Activated CD4-positive, alpha-beta T cell treated with anti-CD3 and anti-CD28 coated beads, Interleukin-2, amount 50 U/mL, for 1 hour (primary cell): ENCODE data around the gene TRABD2B.

ENCODE experiments used
- DNase-seq: peaks from one replicate; pipeline ENCODE4 v3.0.0-alpha.2; 2020

The TRABD2B gene

DNA sequence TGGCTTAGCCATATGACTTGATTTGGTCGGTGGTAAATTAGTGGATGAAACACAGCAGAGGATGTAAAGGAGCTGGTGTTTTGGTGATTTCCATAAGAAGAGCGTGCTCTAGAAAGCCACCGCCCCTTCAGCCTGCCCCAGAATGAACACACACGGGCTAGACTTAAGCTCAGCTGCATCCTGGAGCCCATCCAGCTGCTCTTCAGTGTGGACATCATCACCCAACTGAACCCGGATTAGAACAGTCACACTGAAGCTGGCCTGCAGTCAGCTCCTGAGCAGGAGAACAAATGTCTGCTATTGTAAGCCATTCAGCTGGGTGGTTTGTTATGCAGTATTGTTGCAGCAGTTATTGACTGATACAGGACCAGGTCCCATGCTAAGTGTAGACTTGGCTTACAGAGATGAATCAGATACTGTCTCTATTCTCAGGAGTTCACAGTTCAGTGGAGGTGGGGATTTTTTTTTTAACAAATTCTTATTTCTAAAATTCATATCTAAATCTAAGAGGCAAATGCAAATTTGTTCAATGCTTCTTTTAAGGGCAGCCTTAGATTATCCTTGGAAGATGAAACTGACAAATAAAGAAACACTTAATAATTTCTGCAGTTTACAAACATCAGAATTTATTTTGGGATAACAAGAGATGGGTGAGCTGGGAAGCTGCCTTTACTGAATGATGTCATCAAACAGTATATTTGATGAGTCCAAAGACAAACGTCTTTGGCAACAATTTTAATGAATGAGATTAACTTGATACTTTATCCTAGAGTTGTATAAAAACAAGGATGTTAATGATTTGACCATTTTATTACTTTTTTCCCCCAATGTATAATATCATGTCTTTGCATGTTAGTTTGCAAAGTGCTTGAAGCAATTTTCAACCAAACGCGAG is 251.2 kb downstream of the TRABD2B start:
- no peak for DNase-seq

DNA sequence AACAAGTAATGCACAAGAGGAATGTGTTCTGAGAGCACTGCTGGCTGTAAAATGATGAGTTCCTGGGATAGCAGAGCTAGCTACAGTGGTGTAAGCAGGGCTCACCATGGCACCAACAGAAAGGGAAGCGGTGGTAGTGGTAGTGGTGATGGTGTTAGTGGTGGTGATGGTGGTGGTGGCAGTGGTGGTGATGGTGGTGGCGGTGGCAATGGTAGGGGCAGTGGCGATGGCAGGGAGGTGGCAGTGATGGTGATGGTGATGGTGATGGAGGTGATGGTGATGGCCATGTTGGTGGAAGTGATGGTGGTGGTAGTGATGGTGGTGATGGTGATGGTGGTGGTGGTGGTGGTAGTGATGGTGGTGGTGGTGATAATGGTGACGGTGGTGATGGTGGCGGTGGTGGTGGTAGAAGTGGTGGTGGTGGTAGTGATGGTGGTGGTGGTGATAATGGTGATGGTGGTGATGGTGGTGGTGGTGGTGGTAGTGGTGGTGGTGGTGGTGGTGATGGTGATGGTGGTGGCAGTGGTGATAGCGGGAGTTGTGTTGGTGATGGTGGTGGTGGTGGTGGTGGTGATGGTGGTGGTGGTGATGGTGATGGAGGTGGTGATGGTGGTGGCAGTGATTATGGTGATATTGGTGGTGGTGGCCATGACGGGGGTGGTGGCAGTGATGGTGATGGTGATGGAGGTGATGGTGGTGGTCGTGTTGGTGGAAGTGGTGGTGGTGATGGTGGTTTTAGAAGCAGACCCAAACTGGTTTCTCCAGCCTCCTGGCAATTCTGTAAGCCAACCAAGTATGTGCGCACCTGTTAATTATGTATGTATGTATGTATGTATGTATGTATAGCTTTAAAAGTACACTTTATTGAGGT is 254.1 kb downstream of the TRABD2B start:
- DNase-seq: no peak

DNA sequence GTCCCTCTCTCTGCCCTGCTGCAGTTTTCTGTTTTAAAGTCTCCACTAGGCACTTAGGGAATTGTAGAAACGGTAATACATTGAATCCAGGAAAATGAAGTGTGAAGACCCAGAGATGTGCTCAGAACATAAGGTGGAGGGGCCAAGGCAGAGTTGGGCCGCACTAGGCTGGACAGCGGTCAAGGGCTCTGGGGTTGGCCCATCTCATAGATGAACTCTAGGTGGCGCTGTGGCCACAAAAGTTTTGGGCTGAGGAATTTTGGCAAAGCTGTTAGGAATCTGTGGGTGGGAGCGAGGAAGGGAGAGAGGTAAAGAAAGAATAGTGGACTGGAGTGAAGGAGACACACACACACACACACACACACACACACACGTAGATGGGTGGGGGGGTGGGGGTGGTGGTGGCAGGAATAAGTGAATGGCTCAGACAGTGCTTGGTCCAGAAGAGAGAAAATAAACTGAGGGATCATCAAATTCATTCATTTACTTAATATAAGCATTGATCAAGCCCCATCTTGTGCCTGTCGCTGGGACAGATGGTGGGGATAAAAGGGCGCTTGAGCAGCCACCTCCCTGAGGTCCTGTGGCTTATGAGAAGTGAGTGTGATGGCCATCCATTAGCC is 258.5 kb downstream of the TRABD2B start:
- DNase-seq: no peak

DNA sequence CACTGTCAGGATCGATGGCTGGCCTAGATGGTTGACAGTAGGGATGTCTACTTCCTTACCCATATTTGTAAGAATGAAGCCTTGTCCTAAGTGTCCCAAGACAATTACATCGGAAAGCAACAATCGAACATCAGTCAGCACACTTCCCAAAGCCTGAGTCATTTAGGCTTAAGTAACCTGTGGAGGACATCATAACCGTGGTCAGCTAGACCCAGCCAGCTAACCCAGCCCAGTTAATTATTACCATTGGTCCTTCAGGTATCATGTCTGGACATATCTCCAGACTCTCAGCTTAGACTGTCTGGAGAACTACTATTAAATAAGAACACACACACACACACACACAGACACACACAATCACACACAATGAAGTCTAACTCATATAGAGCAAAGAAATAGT is 264.7 kb downstream of the TRABD2B start:
- DNase-seq: no peak

DNA sequence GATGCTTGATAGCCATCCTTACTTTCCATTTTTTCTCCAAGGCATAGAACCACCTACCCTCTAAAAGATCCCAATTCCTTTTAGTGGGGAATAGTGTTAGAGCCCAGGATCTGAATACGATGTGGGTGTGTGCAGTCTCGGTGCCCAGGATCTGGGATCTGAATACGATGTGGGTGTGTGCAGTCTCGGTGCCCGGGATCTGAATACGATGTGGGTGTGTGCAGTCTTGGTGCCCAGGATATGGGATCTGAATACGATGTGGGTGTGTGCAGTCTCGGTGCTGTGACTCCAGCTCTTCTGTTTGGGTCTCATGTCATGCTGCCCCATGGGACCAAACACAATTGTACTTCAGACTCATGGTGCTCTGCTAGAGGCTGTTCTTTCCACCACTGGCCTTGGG is 265.5 kb downstream of the TRABD2B start:
- DNase-seq: no peak

DNA sequence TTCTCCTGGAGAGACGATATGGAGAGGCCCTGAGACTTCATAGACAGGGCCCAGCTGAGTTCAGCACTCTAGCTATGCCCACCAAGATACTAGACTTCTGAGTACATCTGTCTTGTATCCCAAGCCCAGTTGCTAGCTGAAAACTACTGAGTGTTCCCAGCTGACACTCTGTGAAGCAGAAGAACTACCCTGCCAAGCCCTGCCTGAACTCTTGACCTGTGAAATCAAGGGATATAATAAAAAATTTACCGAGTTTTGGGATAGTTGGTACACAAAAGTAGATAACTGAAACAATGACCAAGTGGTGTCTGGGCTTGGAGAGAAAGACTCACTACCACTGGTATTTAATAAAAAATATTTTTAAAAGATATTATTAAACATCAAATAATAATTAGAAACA is 267.5 kb downstream of the TRABD2B start:
- DNase-seq: no peak

DNA sequence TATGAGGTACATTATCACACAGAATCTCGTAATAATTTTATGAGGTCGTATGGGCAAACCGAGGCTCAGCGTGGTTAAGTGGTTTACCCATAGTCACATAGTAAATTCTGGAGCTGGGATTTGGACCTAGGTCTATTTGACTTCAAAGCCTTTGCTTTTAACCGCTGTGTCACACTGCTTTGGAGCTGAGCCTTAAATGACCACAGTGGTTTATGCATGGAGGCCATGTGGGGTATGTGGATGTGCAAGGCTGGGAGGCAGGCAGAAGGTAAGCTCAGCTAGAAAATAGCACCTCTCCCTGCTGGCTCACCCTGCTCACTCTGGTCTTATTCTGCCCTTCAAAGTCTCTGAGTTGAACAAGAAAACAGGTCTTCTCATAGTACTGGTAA is 269.5 kb downstream of the TRABD2B start:
- no peak for DNase-seq

DNA sequence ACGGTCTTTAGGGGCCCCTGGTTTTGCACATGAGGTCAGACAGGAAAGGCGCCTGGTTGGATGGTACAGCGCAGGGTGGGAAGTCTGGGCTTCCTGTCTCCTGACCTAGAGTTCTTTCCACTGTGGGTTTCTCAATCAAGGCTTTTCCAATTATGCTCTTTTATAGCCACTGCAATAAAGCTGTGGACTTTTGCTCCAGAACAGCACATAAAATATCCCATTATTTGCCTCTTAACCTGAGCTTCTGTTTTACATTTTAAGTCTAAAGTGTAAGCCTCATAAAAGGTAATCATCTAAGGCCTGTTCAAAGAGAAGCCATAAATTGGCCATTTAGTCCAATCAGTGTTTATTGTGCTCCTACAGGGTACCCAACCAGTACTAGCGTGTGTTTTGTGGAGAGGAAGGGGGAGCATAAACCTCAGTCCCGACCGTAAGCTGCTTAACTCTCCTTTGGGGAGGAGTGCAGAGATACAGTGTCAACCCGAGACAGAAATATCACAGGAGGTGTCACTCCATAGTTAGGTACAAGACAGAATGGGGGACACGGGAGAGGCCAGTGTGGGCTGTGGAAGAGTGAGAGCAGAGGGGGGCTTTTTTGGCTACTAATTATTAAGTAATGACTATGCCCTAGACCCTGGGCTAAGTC is 270.0 kb downstream of the TRABD2B start:
- DNase-seq: no peak

DNA sequence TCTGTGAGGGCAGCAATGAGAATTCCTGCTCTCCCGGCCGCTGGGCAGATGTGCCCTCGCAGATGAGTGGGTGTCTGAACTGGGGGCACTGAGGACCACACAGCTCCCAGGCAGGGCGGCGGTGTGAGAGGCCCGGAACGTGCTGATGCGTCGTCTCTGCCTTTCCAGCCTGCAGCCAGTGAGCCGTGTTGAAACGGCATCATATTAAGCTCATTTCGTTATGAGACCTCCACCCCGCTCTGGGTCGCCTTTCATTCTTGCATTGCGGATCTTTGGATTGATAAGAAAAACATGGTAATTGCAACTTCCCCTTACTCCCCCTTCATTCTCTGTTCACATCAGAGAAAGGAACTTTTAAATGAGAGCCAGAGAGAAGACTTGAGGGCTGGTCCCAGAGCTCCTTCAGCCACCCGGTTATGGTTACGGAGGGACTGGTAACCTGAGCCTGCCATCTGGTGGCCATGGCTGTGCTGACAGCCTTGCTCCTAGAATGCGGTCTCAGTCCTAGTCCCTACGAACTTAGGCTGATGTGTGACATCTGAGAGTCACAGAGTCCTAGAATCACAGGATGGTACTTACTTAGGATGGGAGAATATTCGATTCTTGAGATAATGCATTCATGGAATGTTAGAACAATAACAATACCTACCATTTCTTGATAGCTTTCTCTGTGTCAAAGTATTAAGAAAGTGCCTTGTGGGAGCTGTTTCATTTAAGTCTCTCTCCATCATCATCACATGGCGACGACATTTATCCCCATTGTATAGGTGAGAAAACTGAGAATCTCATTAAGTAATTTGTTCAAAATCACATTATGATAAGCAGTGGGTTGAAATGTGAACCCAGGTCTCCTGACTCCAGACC is 271.0 kb downstream of the TRABD2B start:
- peak; percentile 59 for DNase-seq

DNA sequence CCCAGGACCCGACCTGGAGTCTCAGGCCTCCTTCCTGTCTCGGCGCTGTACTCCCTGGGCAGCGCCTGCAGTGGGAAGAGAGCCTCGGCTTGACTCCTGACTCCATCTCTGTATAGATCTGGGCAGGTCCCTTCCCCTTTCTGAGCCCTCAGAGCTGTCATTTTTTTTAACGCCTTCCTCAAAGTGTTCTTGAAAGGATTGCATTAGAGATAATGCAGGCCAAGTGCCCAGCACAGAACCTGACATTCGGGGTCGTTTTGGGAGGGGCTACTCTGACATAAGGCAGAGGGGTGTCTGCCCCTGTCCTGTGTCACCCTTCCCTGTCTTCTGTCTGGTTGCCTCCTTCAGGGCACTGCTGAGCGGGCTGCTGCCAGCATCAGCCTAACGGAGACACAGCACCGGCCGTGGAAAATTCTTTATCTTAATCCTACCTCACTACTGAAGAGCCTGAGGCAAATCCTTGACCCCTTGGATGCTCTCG is 271.6 kb downstream of the TRABD2B start:
- no peak for DNase-seq

DNA sequence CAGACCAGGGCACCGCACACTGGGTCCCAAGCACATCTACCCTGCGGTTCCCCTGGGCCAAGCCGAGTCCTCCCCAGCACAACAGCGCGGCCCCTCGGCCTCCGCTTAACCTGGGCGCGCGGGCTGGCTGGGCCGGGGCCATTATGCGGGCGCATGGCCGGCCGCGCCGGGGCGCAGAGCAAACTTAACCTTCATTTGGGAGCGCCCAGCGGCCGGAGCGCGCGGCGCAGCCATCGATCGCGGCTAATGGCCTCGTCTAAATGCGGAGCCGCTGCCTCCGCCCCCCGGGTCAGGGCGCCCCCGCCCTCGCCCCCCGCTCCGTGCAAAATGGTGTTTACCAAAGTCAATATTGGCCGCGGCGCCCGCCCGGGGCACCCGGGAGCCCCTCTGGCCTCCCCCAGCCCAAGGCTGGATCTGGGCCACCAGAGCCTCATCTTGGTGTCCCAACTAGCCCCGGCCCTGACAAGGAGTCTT is 272.1 kb downstream of the TRABD2B start:
- DNase-seq: no peak

DNA sequence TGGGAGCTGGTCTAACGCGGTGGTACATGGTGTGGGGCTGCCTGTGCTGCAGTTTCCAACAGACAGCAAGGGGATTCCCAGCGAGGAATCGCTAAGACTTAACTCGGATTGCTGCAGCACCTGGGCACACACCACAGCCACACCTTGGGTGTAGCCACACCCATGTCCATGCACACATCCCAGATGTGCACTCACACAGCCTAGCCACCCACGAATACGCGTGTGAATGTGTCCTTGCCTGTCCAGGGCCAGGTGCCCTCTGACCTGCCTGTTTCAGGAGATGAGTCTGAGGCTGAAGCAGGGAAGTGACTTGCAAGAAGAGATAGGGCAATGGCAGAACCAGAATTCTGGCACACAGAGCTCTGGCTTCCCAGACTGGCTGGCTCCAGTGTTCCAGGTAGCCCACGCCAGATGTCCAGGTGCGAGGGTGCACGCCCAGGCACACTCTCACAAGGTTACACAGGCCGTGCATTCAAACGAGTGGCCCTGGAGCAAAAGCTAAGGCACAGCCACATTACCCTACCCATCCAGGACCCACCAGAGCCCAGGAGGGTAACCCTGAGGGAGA is 272.7 kb downstream of the TRABD2B start:
- DNase-seq: no peak

DNA sequence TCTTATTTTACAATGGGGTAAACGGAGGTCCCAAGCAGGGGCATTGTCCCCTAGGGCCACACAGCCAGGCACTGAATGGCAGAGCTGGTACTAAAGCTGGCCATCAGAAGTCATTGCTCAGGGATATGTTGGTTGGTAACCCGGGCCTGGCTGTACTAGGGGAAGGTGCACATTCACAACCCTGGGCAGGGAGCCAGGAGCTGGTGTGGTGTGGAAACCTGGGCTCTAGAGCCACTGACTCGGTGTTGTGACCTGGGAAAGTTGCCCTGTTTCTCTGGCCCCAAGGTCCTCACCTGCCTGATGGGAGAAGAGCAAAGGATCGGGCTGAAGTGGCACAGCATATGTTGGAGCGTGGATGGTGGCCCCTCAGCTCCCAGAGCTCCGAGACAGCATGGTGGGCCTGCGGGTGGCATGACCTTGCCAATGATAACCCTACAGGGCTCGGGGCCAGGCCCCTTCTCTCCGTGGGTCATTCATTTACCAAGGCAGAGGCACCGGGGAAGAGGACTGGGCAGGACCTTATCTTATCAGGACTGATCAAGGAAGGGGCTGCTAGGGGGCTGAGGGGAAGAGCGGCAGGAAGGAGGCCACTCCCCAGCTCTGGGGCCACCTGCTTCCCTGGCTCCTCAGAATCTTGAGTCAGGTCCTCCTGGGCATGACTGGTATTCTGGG is 274.1 kb downstream of the TRABD2B start:
- no peak for DNase-seq

DNA sequence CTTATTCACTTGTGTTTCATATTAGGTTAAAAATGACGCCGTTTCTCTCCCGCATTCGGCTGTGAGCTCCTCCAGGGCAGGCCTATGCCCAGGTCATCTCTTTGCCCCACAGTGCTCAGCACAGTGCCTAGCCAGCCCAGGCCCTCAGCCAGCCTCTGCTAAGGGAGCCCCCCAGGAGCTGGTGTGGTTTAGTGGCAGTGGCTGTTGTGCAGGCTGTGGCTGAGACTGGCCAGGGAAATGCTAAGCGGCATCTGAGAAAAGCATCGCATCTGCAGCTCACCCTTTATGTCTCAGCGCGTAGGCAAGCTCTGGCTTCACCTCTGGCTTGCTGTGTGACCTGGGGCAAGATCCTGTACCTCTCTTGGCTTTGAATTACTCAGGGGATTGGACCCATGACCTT is 275.1 kb downstream of the TRABD2B start:
- no peak for DNase-seq

DNA sequence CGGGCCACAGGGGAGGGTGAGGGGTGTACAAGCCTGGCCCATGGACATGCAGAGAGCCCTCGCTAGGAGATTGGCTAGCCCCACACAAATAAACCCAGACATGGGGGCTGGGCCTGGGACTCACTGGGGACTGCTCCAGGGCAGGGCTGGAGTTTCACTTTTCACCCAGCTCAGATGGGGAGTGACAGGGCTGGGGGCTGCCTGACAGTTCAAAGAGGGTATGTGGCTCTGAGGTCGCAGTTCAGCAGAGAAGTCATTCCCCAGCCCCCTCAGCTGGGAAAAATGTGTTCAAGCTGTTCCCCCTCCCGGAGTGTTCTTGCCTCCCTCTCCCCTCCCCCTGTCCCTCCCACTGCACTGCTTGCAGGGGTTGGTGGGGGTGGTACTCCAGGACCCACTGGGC is 277.1 kb downstream of the TRABD2B start:
- no peak for DNase-seq

DNA sequence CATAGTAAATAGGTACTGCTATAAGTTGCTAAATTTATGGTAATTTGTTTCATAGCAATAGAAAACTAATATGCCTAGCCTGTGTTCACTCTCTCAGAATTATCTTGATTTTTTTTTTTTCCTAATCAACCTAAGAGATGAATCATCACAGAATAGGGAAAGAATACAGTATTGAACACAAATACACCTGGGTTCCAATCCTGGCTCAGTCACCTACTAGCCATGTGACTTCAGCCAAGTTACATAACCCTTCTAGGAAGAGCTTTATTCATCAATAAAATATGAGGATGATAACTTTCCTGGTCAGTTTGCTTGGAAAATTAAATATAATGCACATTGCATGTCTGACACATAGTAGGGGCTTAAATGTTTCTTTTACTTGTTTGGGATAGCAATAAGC is 279.8 kb downstream of the TRABD2B start:
- DNase-seq: no peak

DNA sequence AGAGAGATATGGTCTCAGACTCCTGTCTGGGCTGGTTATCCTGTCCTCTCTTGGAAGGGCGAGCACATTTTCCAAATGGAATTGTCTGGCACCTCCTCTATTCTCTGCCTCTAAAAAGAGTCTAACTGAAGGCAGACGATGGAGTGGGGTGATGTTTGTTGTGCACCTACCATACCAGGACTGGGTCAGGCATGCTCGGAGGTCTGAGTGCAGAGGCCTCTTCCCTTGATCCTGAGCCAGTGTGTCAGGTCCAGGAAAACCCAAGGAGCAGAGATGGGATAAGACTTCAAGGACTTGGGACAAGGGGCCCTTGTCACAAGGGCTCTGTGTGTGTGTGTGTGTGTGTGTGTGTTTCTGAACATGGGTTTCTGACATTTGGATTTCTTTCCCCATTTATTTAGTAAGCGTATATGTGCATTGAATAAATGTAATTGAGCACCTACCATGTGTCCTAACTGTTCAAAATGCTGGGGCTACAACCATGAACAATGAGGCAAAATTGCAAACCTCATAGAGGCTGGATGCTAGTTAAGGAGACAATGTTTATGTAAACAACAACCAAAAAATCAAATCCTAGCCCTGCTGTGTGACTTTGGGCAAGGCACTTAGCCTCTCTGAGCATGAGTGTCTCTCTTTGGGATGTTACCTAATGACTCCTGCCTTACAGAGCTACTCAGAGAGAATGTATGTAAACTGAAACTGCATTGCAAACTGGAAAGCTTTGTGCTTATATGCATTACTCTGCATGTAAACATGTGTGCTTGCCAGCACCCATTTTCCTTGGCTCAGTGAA is 283.0 kb downstream of the TRABD2B start:
- no peak for DNase-seq

DNA sequence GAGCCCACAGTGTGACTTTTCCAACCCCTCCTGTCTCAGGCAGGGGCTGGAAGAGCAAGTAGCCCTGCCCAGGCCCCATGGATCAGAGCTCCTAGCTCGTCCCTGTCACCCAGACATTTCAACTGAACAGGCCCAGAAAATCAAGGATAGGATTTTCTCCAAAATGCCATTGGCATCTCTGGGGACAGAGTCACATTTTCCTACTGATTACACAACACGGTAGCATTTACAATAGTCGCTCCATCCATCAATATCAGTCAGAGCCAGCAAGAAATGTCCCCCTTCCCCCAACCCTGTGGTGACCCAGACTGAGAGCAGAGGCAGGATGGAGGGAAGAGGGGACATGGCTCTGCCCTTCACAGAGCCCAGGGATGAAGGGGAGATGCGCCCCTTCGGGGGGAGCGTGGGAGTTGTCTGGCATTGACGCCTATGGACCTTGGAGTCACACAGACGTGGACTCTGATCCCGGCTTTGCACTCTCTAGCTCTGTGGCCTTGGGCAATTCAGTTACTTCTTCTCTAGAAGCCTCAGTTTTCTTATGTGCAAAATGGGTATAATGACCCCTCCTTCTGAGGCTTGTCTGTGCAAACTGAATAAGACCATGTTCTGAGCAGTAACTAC is 283.7 kb downstream of the TRABD2B start:
- DNase-seq: no peak

DNA sequence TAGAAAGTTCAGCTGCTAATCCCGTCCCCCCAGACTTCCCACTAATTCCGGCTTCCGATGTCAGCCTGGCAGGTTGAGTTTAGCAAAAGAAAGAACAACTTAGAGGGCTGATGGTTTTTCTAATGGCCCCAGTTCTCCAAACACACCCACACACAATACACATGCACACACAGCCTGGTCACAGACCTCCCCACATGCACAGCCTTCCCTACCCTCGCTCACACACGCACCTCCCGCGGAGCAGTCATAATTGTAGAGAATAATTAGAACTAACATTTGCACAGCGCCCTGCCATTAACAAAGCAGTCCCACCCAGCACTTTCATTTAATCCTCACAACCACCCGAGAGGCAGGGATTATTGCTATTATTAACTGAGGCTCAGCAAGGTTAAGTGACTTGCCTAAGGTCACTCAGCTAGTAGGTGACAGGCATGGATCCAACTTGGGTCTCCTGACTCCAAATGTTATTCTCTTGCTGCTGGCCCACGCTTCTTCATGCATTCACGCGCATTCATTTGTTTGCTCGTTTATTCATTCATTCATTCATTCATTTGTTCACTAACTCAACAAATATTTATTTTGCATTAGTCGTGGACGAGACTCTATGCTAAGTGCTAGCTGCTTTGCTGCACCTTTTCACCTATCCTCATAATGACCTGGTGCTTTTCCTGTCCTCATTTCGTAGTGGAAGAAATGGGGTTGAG is 284.4 kb downstream of the TRABD2B start:
- no peak for DNase-seq
